Astrocyte of the hippocampus (primary cell): ENCODE data around the gene MYOCD.

Source experiments
- DNase-seq: peaks from one replicate; pipeline ENCODE4 v3.0.0; 2011; ENCODE audit warnings: low read depth, low spot score

Gene MYOCD

GRCh38 chr17:12643822-12644221 lies 21.9 kb upstream of the MYOCD start:
- DNase-seq, result no peak

- DNase-seq, result no peak
Measured at GRCh38 chr17:12644623-12645022, 21.1 kb upstream of the MYOCD start.

GRCh38 chr17:12646761-12647422 lies 18.8 kb upstream of the MYOCD start:
- DNase-seq, result no peak

- DNase-seq, result no peak
Measured at GRCh38 chr17:12648498-12648897, 17.2 kb upstream of the MYOCD start.

GRCh38 chr17:12655936-12656335 lies 9.8 kb upstream of the MYOCD start:
- no peak for DNase-seq

- DNase-seq, result no peak
Measured at GRCh38 chr17:12656354-12656753, 9.3 kb upstream of the MYOCD start.

- DNase-seq, result peak; percentile 3
Measured at GRCh38 chr17:12659500-12659899, 6.2 kb upstream of the MYOCD start.

- DNase-seq, result no peak
Measured at GRCh38 chr17:12664252-12664651, 1.4 kb upstream of the MYOCD start.

- peak; percentile 4 for DNase-seq
Measured at GRCh38 chr17:12664894-12665262, 812 bp upstream of the MYOCD start.

- DNase-seq, result no peak
Measured at GRCh38 chr17:12666718-12667117, 1.0 kb downstream of the MYOCD start.

GRCh38 chr17:12667299-12667958 lies 1.7 kb downstream of the MYOCD start:
- DNase-seq, result peak; percentile 74

- DNase-seq, result no peak
Measured at GRCh38 chr17:12671906-12672305, 6.2 kb downstream of the MYOCD start.

GRCh38 chr17:12672947-12673346 lies 7.3 kb downstream of the MYOCD start:
- DNase-seq, result no peak

GRCh38 chr17:12673788-12674187 lies 8.1 kb downstream of the MYOCD start:
- peak; percentile 7 for DNase-seq

- no peak for DNase-seq
Measured at GRCh38 chr17:12680407-12680897, 14.8 kb downstream of the MYOCD start.

GRCh38 chr17:12680993-12681392 lies 15.3 kb downstream of the MYOCD start:
- no peak for DNase-seq

- no peak for DNase-seq
Measured at GRCh38 chr17:12683299-12683698, 17.6 kb downstream of the MYOCD start.

- no peak for DNase-seq
Measured at GRCh38 chr17:12686486-12686885, 20.8 kb downstream of the MYOCD start.

- no peak for DNase-seq
Measured at GRCh38 chr17:12688382-12688781, 22.7 kb downstream of the MYOCD start.

GRCh38 chr17:12691173-12691572 lies 25.5 kb downstream of the MYOCD start:
- no peak for DNase-seq

- DNase-seq, result no peak
Measured at GRCh38 chr17:12693640-12694039, 27.9 kb downstream of the MYOCD start.

- DNase-seq, result no peak
Measured at GRCh38 chr17:12706070-12706469, 40.4 kb downstream of the MYOCD start.

GRCh38 chr17:12709063-12709462 lies 43.4 kb downstream of the MYOCD start:
- DNase-seq, result peak; percentile 15
